GM10266 (cell line): Measurements from ENCODE around the gene OR8B8.

Source experiments
- DNase-seq: peaks from one replicate; pipeline ENCODE4 v3.0.0; 2012; ENCODE audit errors: extremely low spot score
- TF ChIP-seq, protein P1 (sequence below): IDR thresholded peaks from 2 replicates; pipeline ENCODE4 v1.5.1; 2012; ENCODE audit warnings: mild to moderate bottlenecking, low read depth; ENCODE audit not compliant: control insufficient read depth, insufficient read depth; ENCODE audit errors: missing control alignments

The OR8B8 gene, protein sequence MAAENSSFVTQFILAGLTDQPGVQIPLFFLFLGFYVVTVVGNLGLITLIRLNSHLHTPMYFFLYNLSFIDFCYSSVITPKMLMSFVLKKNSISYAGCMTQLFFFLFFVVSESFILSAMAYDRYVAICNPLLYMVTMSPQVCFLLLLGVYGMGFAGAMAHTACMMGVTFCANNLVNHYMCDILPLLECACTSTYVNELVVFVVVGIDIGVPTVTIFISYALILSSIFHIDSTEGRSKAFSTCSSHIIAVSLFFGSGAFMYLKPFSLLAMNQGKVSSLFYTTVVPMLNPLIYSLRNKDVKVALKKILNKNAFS

GRCh38 chr11:124445646-124446150 is at the start of gene OR8B8:
OR8B8 (minus strand) TSS chr11:124445696; CDS start chr11:124441085, 4,611 bp downstream.
- no peak for DNase-seq
- TF ChIP-seq, protein P1, sequence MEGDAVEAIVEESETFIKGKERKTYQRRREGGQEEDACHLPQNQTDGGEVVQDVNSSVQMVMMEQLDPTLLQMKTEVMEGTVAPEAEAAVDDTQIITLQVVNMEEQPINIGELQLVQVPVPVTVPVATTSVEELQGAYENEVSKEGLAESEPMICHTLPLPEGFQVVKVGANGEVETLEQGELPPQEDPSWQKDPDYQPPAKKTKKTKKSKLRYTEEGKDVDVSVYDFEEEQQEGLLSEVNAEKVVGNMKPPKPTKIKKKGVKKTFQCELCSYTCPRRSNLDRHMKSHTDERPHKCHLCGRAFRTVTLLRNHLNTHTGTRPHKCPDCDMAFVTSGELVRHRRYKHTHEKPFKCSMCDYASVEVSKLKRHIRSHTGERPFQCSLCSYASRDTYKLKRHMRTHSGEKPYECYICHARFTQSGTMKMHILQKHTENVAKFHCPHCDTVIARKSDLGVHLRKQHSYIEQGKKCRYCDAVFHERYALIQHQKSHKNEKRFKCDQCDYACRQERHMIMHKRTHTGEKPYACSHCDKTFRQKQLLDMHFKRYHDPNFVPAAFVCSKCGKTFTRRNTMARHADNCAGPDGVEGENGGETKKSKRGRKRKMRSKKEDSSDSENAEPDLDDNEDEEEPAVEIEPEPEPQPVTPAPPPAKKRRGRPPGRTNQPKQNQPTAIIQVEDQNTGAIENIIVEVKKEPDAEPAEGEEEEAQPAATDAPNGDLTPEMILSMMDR, result no peak

GRCh38 chr11:124493016-124493655 is 47.6 kb upstream of the OR8B8 start:
- TF ChIP-seq, protein P1, result no peak
- no peak for DNase-seq

DNA sequence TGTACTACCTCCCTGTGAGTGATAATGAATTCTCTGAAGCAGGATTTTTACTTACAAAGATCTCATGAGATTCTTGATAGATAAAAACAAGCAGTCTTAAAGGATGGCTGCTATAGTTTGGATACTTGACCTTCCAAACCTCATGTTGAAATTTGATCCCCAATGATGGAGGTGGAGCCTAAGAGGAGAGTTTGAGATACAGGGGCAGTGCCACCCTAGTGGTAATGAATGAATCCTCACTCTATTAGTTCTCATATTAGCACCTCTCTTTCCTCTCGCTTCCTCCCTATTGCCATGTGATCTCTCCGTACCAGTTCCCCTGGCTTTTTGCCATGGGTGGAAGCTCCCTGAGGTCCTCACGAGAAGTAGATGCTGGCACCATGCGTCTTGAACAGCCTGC is 37.9 kb upstream of the OR8B8 start:
- TF ChIP-seq, protein P1, result no peak
- DNase-seq, result no peak

DNA sequence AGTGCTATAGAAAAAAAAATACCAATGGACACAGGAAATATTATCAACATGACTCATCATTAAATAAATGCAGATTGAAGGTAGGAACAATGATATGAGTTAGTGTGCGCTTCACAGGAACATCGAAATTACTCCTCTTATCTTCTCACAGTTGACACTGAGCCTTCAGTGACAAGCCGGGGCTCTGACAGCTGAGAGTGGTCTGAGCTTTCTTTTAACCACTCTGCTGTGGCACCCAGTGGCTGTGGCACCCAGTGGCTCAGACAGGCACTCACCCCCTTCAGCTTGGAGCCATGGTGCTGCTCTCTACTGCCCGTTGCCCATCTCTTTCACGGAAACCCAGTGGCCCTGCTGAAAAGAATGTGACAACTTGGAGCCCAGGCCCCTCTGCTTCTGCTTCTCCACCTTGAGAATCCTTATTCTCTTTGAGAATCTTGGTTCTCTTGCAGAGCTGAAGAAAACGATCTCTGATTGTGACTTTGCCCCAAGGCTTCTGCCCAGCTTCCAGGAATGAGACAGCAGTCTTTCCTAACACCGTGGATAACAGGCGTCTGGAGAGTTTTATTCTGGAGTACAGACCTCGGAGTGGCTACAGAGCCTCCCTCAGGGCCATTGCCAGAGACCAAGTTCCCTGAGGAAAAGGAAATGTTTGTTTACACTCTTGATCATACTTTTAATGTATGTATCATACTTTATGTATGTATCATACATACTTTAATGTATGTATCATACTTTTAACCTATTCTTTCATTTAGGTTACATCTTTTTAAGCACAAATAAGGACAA is 37.1 kb upstream of the OR8B8 start:
- no peak for DNase-seq
- TF ChIP-seq, protein P1, result no peak

DNA sequence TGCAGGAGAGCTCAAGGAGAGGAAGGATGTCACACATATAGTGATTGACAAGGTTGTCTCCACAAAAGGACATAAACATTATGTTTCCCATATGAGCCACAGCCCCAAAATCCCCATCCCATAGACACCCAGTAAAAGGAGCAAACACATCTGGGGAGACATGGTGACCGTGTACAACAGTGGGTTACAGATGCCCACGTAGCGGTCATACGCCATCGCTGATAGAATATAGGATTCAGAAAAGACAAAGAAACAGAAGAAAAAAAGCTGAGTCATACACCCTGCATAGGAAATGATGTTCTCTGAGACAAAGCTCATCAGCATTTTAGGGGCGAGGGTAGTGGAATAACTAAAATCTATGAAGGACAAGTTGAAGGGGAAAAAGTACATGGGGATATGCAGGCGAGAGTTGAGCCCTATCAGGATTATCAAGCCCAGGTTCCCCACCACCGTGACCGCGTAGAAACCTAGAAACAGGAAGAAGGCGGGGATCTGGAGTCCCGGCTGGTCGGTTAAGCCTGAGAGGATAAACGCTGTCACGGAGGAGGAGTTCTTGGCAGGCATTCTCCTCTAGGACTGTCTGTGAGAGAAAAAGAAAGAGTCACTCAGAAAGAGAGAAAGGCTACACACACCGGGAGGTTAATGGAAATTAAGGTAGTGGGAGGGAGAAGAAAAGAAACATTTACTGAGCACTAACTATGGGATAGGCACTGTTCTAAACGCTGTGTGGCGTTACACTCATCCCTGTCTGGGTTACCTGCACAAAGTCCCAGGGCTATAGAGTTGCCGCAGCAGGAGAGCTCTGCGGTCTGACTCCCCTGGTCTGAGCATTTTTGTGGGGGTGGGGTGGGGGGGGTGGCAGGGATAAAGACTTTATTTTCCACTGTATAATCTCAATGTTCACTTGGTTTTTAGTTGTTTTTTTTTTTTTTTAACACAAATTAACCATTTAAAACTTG is 36.1 kb upstream of the OR8B8 start:
- no peak for DNase-seq
- TF ChIP-seq, protein P1, result no peak

DNA sequence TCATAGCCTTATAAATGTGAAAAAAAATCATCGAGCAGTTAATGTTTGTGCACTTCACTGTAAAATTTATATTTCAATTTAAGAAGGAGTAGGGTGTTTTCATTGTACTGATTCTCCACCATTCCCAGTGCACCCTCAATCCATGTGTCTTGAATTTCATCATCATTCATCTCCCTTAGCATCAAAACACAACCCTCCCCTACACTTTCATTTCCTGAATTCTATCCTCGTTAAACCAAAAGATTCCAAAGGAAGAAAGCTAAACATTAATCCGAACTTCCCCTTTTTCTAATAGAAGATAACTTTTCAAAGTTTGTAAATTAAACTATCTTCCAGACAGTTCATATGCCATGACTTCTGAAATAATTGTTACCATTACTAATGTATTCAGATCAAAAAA is 34.1 kb upstream of the OR8B8 start:
- TF ChIP-seq, protein P1, result no peak
- no peak for DNase-seq
